Measurements from ENCODE around the gene TMEM123.

The TMEM123 gene

GRCh38 chr11:102485095-102485722 is 32.6 kb upstream of the TMEM123 start:
- TF ChIP-seq, protein P1, sequence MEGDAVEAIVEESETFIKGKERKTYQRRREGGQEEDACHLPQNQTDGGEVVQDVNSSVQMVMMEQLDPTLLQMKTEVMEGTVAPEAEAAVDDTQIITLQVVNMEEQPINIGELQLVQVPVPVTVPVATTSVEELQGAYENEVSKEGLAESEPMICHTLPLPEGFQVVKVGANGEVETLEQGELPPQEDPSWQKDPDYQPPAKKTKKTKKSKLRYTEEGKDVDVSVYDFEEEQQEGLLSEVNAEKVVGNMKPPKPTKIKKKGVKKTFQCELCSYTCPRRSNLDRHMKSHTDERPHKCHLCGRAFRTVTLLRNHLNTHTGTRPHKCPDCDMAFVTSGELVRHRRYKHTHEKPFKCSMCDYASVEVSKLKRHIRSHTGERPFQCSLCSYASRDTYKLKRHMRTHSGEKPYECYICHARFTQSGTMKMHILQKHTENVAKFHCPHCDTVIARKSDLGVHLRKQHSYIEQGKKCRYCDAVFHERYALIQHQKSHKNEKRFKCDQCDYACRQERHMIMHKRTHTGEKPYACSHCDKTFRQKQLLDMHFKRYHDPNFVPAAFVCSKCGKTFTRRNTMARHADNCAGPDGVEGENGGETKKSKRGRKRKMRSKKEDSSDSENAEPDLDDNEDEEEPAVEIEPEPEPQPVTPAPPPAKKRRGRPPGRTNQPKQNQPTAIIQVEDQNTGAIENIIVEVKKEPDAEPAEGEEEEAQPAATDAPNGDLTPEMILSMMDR (IDR thresholded peaks at IDR 0.05; ENCODE audit: extremely low read depth, missing control alignments) = no peak
- no peak for DNase-seq (ENCODE audit: low spot score)

DNA sequence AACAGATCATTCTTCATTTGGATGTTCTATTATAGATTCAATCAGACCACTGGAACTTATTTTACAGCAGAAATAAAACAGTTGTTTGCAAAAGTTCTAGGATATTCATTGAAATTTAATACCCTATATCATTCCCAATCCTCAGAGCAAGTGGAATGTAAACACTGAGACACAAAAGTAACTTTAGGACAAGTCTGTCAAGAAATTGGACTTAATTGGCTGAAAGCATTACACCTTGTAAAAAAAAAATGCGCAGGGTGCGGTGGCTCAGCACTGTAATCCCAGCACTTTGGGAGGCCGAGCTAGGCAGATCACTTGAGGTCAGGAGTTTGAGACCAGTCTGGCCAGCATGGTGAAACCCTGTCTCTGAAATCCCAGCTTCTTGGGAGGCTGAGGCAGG is 29.9 kb upstream of the TMEM123 start:
- no peak for DNase-seq (ENCODE audit: low spot score)
- TF ChIP-seq, protein P1 (IDR thresholded peaks at IDR 0.05; ENCODE audit: extremely low read depth, missing control alignments) = no peak

- no peak for DNase-seq (ENCODE audit: low spot score)
- TF ChIP-seq, protein P1 (IDR thresholded peaks at IDR 0.05; ENCODE audit: extremely low read depth, missing control alignments) = no peak
Observed at GRCh38 chr11:102479733-102480132, 27.2 kb upstream of the TMEM123 start.

DNA sequence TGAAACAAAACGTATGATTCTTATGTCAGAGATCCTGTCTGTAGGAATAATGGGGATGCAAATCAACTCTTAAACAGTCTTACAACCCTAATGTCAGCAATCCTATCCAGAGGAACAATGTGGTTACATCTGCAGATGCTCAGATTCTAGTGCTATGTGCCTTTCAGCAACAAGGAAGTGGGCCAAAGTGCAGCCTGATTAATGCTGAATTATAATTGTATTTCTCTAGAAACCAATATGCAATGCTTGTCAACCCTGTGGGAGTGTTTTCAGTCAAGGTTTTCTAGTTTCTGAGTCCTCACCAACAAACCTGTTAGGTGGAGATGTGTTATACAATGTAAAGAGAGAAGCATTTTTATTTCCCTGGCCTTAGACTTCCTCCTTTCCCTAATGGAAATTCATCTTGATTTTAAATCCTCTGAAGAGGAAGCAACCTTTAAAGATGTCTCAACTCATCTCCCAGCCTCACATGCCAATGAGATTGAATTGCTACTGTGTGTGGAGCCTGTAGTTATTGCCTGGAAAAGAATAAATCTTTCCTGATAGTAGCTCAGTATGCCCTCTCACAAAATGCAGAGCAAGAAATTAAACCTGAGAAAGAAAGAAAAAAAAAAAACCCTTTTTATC is 26.2 kb upstream of the TMEM123 start:
- TF ChIP-seq, protein P1 (IDR thresholded peaks at IDR 0.05; ENCODE audit: extremely low read depth, missing control alignments) = no peak
- no peak for DNase-seq (ENCODE audit: low spot score)

DNA sequence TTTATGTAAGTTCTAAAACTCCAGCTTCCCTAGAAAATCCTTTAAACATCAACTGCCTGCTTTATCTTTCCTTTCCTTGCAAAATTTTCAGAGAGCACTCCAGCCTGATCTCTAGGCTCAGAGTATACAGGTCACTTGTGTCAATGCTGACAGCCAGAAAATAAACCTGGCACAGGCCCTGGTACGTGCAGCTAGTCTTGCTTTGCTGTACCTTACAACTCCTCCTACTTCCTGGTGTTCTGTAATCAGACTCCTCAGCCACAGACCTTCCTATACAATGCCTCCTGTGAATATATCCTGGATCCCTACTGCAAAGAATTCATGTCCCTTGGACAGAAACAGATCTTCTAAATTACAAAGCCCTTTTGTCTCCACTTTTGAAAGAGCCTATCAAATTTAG is 24.2 kb upstream of the TMEM123 start:
- DNase-seq (ENCODE audit: low spot score) = no peak
- TF ChIP-seq, protein P1 (IDR thresholded peaks at IDR 0.05; ENCODE audit: extremely low read depth, missing control alignments) = no peak

- no peak for DNase-seq (ENCODE audit: low spot score)
- TF ChIP-seq, protein P1 (IDR thresholded peaks at IDR 0.05; ENCODE audit: extremely low read depth, missing control alignments) = no peak
Observed at GRCh38 chr11:102476069-102476468, 23.5 kb upstream of the TMEM123 start.

GRCh38 chr11:102473543-102473942 is 21.0 kb upstream of the TMEM123 start:
- no peak for DNase-seq (ENCODE audit: low spot score)
- TF ChIP-seq, protein P1 (IDR thresholded peaks at IDR 0.05; ENCODE audit: extremely low read depth, missing control alignments) = no peak
